Fibroblast of the conjunctiva (primary cell): ENCODE results near the gene FAM168A.

Experiments used
- DNase-seq: peaks from one replicate; pipeline ENCODE4 v3.0.0-alpha.2; 2010; ENCODE audit warnings: low read depth

The FAM168A gene

GRCh38 chr11:73555615-73556014 is 42.3 kb downstream of the FAM168A start:
- DNase-seq: no peak

DNA sequence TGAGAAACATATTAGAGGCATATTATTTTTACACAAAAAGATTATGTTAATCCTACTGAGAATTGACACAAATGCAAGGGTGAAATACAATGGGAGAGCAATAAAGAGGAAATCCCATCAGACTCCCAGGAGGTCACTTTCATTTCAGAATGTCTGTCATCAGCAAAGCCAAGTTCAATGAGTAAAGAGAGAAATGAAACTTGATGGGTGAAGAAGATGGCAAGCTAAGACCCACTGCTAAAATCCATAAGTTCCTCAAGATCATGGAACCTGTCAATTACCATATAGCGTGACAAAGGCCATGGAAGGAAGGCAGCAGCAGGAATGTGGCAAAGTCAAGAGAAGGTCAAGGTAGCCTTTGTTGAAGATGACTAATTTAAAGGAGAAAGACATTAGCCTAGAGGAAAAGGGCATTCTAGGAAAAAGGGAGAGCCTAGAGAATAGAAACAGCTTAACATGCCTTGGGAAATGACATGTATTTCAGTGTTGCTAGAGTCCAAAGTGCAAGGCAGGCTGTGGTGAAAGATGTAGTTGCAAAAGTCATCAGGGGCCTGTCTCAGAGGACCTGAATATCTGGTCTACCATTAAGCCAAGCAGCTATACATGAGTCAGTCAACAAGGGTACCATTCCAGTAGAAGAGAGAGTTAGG is 43.1 kb downstream of the FAM168A start:
- no peak for DNase-seq

DNA sequence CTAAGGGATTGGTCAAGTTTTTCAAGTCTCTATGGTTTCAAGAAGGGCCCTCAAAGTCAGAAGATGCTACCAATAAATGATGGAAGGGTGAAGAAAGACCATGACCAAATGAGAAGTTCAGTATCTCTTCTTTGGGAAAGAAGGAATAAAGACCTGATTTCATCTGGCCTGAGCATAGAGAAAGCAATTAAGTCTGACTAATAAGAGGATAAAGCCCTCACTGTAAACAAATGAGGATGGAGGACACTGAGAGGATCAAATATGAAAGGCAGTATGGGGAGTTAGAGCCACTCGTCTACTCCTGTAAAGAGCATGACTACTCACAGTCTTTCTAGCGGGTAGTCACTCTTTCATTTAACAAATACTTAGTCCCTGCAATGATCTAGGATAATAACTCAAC is 44.6 kb downstream of the FAM168A start:
- DNase-seq: no peak

DNA sequence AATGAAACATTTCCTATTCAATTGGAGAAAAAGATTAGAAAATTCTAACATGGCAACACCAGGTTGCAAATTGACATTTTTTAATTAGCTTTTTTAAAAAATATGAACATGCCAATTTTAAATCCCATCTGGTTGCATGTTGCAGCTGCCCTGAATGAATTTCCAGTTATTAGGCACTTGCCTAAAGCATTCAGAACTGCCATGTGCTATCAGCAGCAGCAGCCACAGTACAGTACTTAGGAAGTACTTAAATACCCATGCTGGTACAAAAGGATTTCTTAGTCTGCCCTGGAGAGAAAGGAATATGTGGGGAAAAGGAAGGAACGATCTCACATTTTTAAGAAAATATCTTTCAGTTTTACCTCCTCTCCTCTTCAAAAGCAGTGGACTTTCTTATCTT is 46.2 kb downstream of the FAM168A start:
- no peak for DNase-seq

- no peak for DNase-seq
These were observed 48.5 kb downstream of the FAM168A start for GRCh38 chr11:73549376-73549775.

DNA sequence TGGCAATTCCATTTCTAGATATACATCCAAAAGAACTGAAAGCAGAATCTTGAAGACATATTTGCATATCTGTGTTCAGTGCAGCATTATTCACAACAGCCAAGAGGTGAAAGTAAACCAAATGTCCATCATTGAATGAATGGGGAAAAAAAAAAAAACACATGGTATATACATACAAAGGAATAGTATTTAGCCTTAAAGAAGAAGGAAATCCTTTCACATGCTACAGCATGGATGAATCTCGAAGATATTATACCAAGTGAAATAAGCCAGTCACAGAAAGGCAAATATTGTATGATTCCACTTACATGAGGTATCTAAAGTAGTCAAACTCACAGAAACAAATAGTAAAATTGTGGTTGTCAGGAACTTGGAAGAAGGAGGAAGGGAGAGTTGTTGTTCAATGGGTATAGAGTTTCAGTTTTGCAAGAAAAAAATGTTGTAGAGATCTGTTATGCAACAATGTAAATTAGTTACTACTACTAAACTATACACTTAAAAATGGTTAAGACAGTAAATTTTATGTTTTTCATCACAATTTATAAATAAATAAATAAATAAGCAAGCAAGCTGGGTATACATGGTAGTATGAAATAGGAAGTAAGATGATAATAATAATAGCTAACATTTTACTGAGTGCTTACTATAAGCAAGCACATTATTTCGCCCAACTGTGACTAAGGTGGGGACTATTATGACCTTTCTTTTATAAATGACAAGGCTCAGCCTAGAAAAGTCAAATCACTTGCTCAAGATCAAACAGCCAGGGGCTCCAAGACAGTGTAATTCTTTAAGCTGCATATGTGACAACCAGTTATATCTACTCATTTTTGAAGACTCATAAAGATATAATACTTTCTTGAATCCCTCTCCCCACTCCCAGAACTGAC is 50.0 kb downstream of the FAM168A start:
- no peak for DNase-seq

DNA sequence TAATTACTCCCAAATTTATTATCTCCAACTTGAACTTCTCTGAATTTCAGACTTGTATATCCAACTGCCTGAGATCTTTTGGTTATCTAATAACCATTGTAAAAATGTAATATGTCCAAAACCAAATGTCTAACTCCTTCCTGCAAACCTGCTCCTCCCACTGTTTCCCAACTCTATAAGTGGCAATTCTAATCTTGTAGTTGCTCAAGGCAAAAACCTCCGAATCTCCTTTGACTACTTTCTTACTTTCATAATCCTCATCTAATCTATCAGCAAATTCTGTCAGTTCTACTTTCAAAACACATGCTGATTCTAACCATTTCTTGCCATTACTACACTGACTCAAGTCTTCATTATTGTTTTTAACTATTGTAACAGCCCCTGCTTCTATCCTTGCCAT is 55.7 kb downstream of the FAM168A start:
- no peak for DNase-seq

GRCh38 chr11:73539506-73540084 is 58.3 kb downstream of the FAM168A start:
- DNase-seq: no peak

DNA sequence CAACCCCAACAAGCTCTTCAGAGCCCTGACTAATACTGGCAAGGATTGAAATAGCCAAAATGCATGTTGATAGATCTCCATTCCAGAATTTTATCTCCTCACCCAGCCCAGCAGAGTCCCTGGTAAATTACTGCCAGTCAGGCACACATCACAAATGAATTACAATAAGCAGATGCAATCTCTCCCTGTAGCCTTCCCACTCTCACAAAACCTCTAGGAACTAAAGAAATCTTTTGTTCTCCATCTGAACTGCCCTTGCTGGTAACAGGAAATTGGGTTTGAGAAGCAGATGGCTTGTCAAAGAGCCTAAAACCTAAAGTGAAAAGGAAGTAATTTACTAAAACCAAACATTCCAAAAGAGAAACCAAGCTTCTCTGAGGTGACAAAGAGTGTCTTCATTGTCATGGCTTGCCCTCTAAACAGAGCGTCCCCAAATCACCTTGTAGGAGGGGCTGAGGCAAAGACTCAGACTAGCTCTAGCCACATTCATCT is 59.5 kb downstream of the FAM168A start:
- no peak for DNase-seq

DNA sequence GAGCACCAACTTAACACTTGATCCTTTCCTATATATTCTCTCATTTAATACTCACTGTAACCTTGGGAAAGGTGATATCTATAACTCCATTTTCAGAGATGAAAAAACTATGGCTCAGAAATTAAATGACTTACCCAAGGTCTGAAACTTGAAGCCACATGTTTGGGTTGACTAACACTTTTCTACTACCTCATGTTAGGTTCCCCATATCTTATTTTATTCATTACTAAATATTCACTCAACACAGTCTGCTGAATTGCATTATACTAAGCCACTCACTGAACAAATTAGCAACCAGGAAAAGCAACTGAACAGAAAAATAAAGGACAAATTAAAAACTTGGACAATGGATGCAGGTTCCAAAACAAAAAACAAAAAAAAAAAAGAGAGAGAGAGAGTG is 59.9 kb downstream of the FAM168A start:
- DNase-seq: no peak

- no peak for DNase-seq
These were observed 61.0 kb downstream of the FAM168A start for GRCh38 chr11:73536961-73537360.

GRCh38 chr11:73532310-73532709 is 65.6 kb downstream of the FAM168A start:
- no peak for DNase-seq

GRCh38 chr11:73531386-73531785 is 66.5 kb downstream of the FAM168A start:
- no peak for DNase-seq

GRCh38 chr11:73530109-73530508 is 67.8 kb downstream of the FAM168A start:
- DNase-seq: no peak

GRCh38 chr11:73529204-73529530 is 68.7 kb downstream of the FAM168A start:
- DNase-seq: no peak

- no peak for DNase-seq
These were observed 69.3 kb downstream of the FAM168A start for GRCh38 chr11:73528483-73529203.

GRCh38 chr11:73528013-73528412 is 69.9 kb downstream of the FAM168A start:
- DNase-seq: no peak

DNA sequence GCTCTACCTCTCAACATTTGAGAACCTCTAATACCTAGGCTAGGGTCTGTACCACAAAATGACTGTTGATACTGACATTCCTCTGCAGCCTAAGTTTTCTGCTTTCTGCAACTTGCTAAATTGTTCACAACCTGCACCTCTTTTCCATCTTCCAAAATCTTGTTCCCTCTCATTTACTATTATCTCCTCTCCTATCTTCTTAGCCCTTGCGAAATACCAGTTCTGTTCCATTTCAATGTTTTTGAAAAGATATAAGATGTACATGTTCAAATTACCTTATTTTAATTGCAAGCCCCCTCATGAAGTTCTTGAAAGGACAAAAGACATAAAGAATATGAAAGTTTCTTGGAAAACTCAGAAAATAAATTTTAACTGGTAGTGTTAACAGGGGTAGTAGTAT is 72.3 kb downstream of the FAM168A start:
- DNase-seq: no peak

DNA sequence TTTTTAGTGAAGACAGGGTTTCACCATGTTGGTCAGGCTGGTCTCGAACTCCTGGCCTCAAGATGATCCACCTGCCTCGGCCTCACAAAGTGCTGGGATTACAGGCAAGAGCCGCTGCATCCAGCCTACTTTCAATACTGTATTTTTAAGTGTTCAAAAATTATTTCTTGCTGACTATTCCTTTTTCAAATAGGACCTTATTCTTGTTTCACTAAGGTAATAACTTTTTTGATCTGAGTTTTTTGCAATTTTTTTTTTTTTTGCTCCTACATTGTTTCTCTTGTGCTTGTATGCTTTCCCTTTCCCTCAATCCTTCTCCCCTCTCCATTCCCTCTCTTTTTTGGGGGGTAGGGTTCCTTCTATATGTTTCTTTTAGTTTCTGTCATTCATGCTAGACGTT is 73.1 kb downstream of the FAM168A start:
- DNase-seq: no peak

DNA sequence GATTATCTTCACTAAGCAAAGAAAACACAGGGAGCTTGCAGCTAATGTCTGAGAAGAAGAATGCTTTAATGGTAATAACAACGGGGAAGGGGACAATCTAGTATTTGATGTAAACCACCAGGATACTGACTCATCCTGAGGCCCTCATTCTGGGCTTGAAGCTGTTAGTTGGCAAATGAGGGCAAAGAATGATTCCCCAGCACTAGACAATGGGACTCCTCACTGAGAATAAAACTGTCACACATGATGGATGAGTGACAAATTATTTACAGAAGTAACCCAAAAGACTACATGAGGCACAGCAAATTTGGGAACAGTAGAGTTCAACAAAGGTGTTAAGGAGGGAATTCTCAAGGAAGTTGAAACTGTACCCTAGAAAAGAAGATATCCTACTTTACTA is 76.3 kb downstream of the FAM168A start:
- no peak for DNase-seq

DNA sequence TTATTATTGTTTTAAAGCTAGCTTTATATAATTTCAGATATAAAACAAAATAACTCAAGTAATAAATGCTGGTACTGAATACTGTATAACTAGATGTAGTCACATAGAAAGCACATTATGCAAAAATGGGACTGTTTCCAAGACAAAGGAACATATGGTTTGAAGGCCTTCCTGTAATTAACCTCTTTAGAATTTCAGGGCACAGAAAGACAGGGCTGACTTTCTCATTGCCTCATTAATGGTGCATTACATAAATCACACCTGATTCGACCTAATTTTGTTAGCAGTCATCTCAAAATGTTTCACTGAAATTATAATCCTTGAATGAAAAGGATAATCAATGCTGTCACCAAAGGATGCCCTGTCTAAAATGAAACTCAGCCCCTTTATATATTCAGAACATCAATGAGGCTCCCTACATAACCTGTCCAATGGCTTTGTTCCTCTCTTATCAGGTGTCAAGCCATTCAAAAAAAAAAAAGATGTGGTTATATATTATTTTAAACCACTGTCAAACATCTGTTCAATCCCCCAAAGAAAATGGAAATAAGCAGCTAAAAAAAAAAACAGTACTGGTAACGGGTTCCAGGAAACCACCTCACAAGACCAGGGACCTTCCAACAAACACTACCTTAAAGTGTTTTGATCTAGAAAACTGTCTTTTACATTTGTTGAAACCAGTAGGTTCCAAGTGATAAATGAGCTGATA is 77.4 kb downstream of the FAM168A start:
- no peak for DNase-seq

DNA sequence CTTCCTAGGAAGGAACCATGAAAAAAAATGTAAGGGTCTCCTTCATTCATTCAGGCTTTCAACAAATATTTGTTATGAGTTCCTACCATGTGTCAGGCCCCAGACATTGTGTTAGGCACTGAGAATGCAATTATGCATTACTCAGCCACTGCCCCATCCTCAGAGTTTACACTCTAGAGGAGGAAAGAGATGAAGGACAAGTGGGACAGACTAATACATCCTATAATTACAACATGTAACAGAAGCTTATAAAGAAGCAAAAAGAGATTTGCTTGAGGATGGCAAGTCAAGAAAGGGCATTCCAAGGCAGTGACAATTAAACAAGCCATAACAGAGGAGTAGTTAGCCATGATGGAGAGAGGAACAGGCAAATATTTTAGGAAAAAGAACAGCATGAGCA is 78.6 kb downstream of the FAM168A start:
- no peak for DNase-seq
